OCI-LY3 (cell line): Measurements from ENCODE around the gene MS4A4E.
"Not testable (repeated sequence)": the region's sequence is repeated elsewhere in the genome, so short reads cannot be mapped to it uniquely, and the experiment has no call there.

Source experiments
- H2AFZ ChIP-seq: fragments of 200-600, 300-600 bp; shearing (Covaris generic); 2 replicates; pipeline ENCODE4 v1.6.0; 2014; ENCODE audit warnings: antibody characterized with exemption, low read depth, low read length
- H3K27ac ChIP-seq: fragments of 200-600, 300-600 bp; sonication (generic); 2 replicates; pipeline ENCODE4 v1.5.1; 2014; ENCODE audit warnings: mild to moderate bottlenecking, low read length, moderate library complexity, mixed read lengths
- H3K27me3 ChIP-seq: fragments of 200-600, 300-600 bp; sonication (generic); 2 replicates; pipeline ENCODE4 v1.6.1; 2014; ENCODE audit warnings: low read depth, low read length, mixed read lengths
- H3K36me3 ChIP-seq: fragments of 200-600, 300-600 bp; sonication (generic); replicated peaks from 2 replicates; pipeline ENCODE3; 2014; ENCODE audit warnings: low read depth, low read length, mixed read lengths
- H3K4me1 ChIP-seq: fragments of 300-600, 200-600 bp; sonication (generic); 2 replicates; pipeline ENCODE4 v1.6.1; 2014; ENCODE audit warnings: low read length, mixed read lengths
- H3K4me2 ChIP-seq: fragments of 200-600, 300-600 bp; sonication (generic); 2 replicates; pipeline ENCODE4 v1.6.1; 2014; ENCODE audit warnings: low read length, mixed read lengths
- H3K4me3 ChIP-seq: fragments of 300-600, 200-600 bp; sonication (generic); 2 replicates; pipeline ENCODE4 v1.5.1; 2014; ENCODE audit warnings: antibody characterized with exemption, mild to moderate bottlenecking, low read length, moderate library complexity
- H3K79me2 ChIP-seq: fragments of 300-600, 200-600 bp; shearing (Covaris generic); 2 replicates; pipeline ENCODE4 v1.6.1; 2014; ENCODE audit warnings: mild to moderate bottlenecking, low read length, mixed read lengths
- H3K9ac ChIP-seq: fragments of 300-600, 200-600 bp; shearing (Covaris generic); 2 replicates; pipeline ENCODE4 v1.6.0; 2014; ENCODE audit warnings: mild to moderate bottlenecking, low read length, moderate library complexity
- H3K9me3 ChIP-seq: fragments of 200-600, 300-600 bp; shearing (Covaris generic); 2 replicates; pipeline ENCODE4 v1.6.1; 2014; ENCODE audit warnings: low read length, mixed read lengths; ENCODE audit not compliant: insufficient read depth
- H4K20me1 ChIP-seq: fragments of 200-600, 300-600 bp; sonication (generic); 2 replicates; pipeline ENCODE4 v1.6.1; 2016; ENCODE audit warnings: low read length, mixed read lengths; ENCODE audit not compliant: insufficient read depth
- EZH2phosphoT487 ChIP-seq: fragments of 200-600 bp; shearing (Covaris generic); IDR thresholded peaks from 2 replicates; pipeline ENCODE4 v1.6.1; 2018; ENCODE audit warnings: antibody characterized with exemption, mixed run types, low read depth
- TF ChIP-seq, protein P1 (sequence below): fragments of 200-600, 300-600 bp; sonication (generic); IDR thresholded peaks from 2 replicates; pipeline ENCODE4 v1.5.1; 2014; ENCODE audit warnings: antibody characterized with exemption, low read length, low read depth

The MS4A4E gene

DNA sequence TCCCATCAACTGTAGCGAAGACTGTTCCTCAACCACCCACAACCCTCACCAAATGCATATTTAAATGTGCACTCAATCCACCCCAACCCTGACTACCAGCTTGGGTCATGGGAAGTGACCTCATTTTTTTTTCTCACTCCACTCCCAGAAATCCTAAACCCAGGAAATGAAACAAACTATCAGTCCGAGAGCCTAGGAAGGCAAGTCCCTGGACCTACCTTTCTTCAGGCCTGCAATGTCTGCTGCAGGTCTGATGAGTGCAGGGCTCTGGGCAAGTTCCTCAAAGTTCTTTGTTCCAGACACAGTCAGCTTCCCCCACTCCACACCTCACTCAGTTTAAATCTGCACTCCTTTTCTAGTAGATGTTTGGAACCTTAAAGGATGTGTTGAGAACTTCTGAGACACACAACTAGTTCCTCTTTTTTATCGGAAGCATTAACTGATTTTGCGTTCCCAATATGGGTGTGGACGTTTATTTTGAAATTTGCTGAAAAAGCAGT is at the start of gene MS4A4E:
MS4A4E (minus strand) TSS at position 398 of the 500 bp plus-strand sequence. CDS start 13,082 bp downstream, outside the sequence.
- Histone ChIP-seq H3K27me3 (peaks cover 7% of the 10 kb centered on the region; the same call in 1 of the 2 replicates), H2AFZ (no peak within 1 kb of the TSS), H3K4me1 (peaks cover 5% of the 10 kb centered on the region; the same call in 1 of the 2 replicates), H3K27ac (no peak within 1 kb of the TSS), H3K36me3 (no peaks in the 10 kb centered on the region), H3K4me2 (no peak within 1 kb of the TSS), H3K9me3 (no peaks in the 10 kb centered on the region; the same call in 1 of the 2 replicates), H3K79me2 (no peaks in the 10 kb centered on the region), H3K9ac (no peak within 1 kb of the TSS), H3K4me3 (no peak within 1 kb of the TSS), H4K20me1 (no peaks in the 10 kb centered on the region)
- no peak for TF ChIP-seq EZH2phosphoT487
- TF ChIP-seq, protein P1, sequence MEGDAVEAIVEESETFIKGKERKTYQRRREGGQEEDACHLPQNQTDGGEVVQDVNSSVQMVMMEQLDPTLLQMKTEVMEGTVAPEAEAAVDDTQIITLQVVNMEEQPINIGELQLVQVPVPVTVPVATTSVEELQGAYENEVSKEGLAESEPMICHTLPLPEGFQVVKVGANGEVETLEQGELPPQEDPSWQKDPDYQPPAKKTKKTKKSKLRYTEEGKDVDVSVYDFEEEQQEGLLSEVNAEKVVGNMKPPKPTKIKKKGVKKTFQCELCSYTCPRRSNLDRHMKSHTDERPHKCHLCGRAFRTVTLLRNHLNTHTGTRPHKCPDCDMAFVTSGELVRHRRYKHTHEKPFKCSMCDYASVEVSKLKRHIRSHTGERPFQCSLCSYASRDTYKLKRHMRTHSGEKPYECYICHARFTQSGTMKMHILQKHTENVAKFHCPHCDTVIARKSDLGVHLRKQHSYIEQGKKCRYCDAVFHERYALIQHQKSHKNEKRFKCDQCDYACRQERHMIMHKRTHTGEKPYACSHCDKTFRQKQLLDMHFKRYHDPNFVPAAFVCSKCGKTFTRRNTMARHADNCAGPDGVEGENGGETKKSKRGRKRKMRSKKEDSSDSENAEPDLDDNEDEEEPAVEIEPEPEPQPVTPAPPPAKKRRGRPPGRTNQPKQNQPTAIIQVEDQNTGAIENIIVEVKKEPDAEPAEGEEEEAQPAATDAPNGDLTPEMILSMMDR = no peak

DNA sequence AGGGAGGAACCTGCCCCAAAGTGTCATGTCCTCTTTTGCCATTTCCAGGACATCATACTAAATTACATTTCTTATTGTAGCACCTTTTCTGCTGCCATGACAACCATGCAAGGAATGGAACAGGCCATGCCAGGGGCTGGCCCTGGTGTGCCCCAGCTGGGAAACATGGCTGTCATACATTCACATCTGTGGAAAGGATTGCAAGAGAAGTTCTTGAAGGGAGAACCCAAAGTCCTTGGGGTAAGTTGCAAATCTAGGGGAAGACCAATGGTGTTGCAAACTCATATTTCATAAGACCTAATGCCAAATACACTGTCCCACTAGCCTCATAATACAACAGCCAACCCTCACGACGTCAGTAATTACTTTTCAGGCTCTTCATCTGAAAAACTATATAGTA is 49.2 kb upstream of the MS4A4E start:
- no peak overlapping the region for H3K9ac ChIP-seq
- no peaks in the 10 kb centered on the region for H3K79me2 ChIP-seq
- no peaks in the 10 kb centered on the region for H3K4me1 ChIP-seq
- no peak overlapping the region for H3K4me3 ChIP-seq
- H4K20me1 ChIP-seq = no peaks in the 10 kb centered on the region
- H3K27me3 ChIP-seq = no peaks in the 10 kb centered on the region
- no peak overlapping the region for H3K27ac ChIP-seq
- no peaks in the 10 kb centered on the region for H3K36me3 ChIP-seq
- no peak overlapping the region for H2AFZ ChIP-seq
- no peak overlapping the region for H3K4me2 ChIP-seq
- H3K9me3 ChIP-seq = peaks cover 3% of the 10 kb centered on the region; the same call in 1 of the 2 replicates
- no peak for TF ChIP-seq EZH2phosphoT487
- TF ChIP-seq, protein P1 = no peak

DNA sequence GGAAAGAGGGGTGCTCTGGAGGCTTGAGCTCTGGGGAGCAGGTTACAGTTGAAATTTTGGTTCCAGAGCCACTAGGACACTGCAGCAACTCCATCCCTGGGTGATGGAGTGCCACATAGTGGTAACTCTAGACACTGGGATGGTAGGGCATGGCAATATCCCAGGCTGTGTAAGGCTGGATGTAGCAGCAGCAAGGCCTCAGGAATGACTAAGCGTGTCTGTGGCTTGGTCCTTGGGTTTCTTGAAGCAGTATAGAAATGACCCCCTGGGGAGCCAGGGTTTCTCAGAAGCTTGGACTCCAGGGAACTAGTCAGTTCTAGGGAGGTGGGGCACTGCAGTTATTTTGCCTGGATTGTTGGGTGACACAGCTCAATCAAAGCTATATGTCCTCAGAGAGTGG is 45.6 kb upstream of the MS4A4E start:
- H3K79me2 ChIP-seq = no peaks in the 10 kb centered on the region
- no peaks in the 10 kb centered on the region for H3K27me3 ChIP-seq
- H3K36me3 ChIP-seq = no peaks in the 10 kb centered on the region
- H2AFZ ChIP-seq = no peak overlapping the region
- no peak overlapping the region for H3K4me3 ChIP-seq
- H3K27ac ChIP-seq = no peak overlapping the region
- no peaks in the 10 kb centered on the region for H4K20me1 ChIP-seq
- H3K4me1 ChIP-seq = no peaks in the 10 kb centered on the region
- no peak overlapping the region for H3K4me2 ChIP-seq
- H3K9ac ChIP-seq = no peak overlapping the region
- TF ChIP-seq EZH2phosphoT487 = no peak
- TF ChIP-seq, protein P1 = no peak
- peaks cover 3% of the 10 kb centered on the region; the same call in 1 of the 2 replicates for H3K9me3 ChIP-seq

DNA sequence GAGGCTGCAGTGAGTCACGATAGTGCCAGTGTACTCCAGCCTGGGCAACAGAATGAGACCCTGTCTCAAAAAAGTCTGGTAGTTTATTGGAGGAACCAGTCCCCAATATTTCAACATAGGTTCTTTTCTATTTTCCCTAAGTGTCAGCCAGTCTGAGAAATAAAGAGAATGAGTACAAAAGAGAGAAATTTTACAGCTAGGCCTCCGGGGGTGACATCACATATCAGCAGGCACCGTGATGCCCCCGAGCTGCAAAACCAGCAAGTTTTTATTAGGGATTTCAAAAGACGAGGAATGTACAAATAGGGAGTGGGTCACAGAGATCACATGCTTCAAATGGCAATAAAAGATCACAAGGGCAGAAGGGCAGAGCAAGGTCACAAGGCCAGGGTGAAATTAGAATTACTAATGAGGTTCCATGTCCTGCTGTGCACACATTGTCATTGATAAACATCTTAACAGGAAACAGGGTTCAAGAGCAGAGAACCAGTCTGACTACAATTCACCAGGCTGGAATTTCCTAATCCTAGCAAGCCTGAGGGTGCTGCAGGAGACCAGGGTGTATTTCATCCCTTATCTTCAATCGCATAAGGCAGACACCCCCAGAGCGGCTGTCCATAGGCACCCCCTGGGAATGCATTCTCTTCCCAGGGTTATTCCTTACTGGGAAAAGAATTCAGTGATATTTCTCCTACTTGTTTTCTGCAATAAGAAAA is 42.6 kb upstream of the MS4A4E start:
- not testable (repeated sequence) for H3K4me2 ChIP-seq, H3K9ac ChIP-seq, H3K4me3 ChIP-seq, H3K79me2 ChIP-seq, H2AFZ ChIP-seq, H4K20me1 ChIP-seq, H3K27ac ChIP-seq, H3K9me3 ChIP-seq, H3K27me3 ChIP-seq, H3K36me3 ChIP-seq
- peaks cover 12% of the 10 kb centered on the region for H3K4me1 ChIP-seq
